Stomach (tissue), 4 donors: ENCODE data around the gene CATSPER1.

Experiments used
- CTCF ChIP-seq, 7 experiments: fragments of 450-650 bp in 4 of 7; fragments of 200-600 bp in 3 of 7; sonication (generic) in 3 of 7; IDR thresholded peaks; one replicate each; pipeline ENCODE4 v1.5.1; 2016 to 2019; ENCODE audit warnings: antibody characterized with exemption in 7 of 7, control low read depth in 2 of 7, mild to moderate bottlenecking in 1 of 7
- POLR2A ChIP-seq, 4 donors: fragments of 450-650 bp; IDR thresholded peaks; one replicate each; pipeline ENCODE4 v1.6.1; 2016; ENCODE audit warnings: antibody characterized with exemption in 4 of 4, control low read depth in 2 of 4, mild to moderate bottlenecking in 1 of 4, moderate library complexity in 1 of 4
- POLR2AphosphoS5 ChIP-seq, 3 donors: sonication (generic); formaldehyde crosslinking; IDR thresholded peaks; one replicate each; pipeline ENCODE4 v1.6.1; 2016; ENCODE audit warnings: antibody characterized with exemption in 3 of 3

- TF ChIP-seq CTCF (IDR thresholded peaks at IDR 0.05) (peak in 5 of 7 experiments; percentile 44 to 95 (median 85)), POLR2A (IDR thresholded peaks at IDR 0.05) (no peak), POLR2AphosphoS5 (IDR thresholded peaks at IDR 0.05) (no peak)
Measured at GRCh38 chr11:66045177-66045639, 18.9 kb upstream of the CATSPER1 start.
